ENCODE data around the gene KCNJ14. TPM values are rescaled to one million over a fixed set of nuclear protein-coding genes. Genes with fewer than 3 reads are reported as not detected.

Gene KCNJ14
- total and polyA plus RNA-seq, 2 donors (not counting 3 experiments of a cell fraction or from before 2014, with no cell fraction given): 0.26 to 1.4 TPM

- Histone ChIP-seq H3K4me2 (ENCODE audit: insufficient read depth, low read length) (no peak overlapping the region), H4K20me1 (replicated peaks; ENCODE audit: control insufficient read depth, extremely low read depth, insufficient read depth, low read length) (no peaks in the 10 kb centered on the region), H3K4me1 (ENCODE audit: control insufficient read depth, extremely low read depth, insufficient read depth, low read length) (no peaks in the 10 kb centered on the region), H3K9me1 (replicated peaks; ENCODE audit: control insufficient read depth, extremely low read depth, insufficient read depth, low read length) (no peaks in the 10 kb centered on the region), H3K27me3 (ENCODE audit: control insufficient read depth in 2 of 2, insufficient read depth in 2 of 2, low read length in 2 of 2) (peaks cover 2 to 7% of the 10 kb centered on the region in 2 experiments), H2AFZ (ENCODE audit: low read depth, low read length) (peak overlapping the region; percentile 29), H3K79me2 (ENCODE audit: control insufficient read depth, insufficient read depth, low read length) (no peaks in the 10 kb centered on the region), H3K27ac (ENCODE audit: insufficient read depth, low read depth, low read length) (no peak overlapping the region), H3K9ac (replicated peaks; ENCODE audit: extremely low read depth, insufficient read depth, low read length) (no peak overlapping the region), H3K36me3 (ENCODE audit: control insufficient read depth in 2 of 2, extremely low read depth in 1 of 2, insufficient read depth in 2 of 2, low read length in 2 of 2) (no peaks in the 10 kb centered on the region), H3K9me3 (replicated peaks; ENCODE audit: control insufficient read depth, insufficient read depth, low read length) (no peaks in the 10 kb centered on the region), H3K4me3 (replicated peaks in 1 of 3; ENCODE audit: insufficient read depth in 1 of 3, low read depth in 1 of 3, low read length in 3 of 3) (no peak overlapping the region)
- dilution Hi-C loops (cut with MboI; ENCODE audit: extremely low pct_ligation_motif_present, low sequenced_read_pairs): no loop called here
- FAIRE-seq (no peak), DNase-seq (ENCODE audit: low read depth, low spot score) (no peak)
- ChIA-PET CTCF (interaction anchor here (1.0 to 1.1 kb wide), 2 partner anchors 12 to 82 kb away, joined by 5 read pairs; no protein-coding TSS in a partner anchor), POLR2A (no interaction called here)
- intact Hi-C loops (cut with micrococcal nuclease): no loop called here
- no TSS peak for BruUV-seq (replicated peaks)
- no peak for TF ChIP-seq JUN (IDR thresholded peaks at IDR 0.05; ENCODE audit: borderline replicate concordance, insufficient read depth, insufficient read length, low read depth)
- TF ChIP-seq, protein P1, sequence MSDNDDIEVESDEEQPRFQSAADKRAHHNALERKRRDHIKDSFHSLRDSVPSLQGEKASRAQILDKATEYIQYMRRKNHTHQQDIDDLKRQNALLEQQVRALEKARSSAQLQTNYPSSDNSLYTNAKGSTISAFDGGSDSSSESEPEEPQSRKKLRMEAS (IDR thresholded peaks at IDR 0.05; ENCODE audit: insufficient read depth, insufficient read length): no peak
Observed at GRCh38 chr19:48502350-48503018, 47.1 kb downstream of the KCNJ14 start.

DNA sequence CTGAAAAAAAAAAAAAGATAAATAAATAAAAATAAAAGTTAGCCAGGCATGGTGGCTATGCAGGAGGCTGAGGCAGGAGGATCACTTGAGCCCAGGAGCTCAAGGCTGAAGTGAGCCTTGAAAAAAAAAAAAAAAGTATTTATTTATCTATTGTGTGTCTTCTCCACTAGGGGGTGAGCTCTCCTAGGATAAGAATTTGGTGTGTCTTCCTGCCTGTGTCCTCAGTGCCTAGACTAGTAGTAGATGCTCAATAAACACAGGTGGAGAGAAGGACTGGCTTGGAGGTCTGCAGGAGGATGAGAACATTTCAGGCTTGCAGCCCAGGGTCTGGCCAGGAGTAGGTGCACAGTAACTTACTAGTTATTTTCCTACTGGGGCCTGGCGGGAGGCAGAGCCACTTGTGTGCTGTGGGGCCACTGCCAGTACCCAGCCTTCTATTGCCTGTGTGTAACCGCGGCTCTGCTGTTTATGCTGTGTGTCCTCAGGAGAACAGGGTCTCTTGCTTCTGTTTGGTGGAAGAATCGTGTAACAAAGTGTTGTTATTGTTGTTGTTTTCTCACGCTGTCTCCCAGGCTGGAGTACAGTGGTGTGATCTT is 50.9 kb downstream of the KCNJ14 start:
- no peaks in the 10 kb centered on the region for H3K79me2 ChIP-seq (ENCODE audit: control insufficient read depth, insufficient read depth, low read length)
- H3K9me3 ChIP-seq (replicated peaks; ENCODE audit: control insufficient read depth, insufficient read depth, low read length): no peaks in the 10 kb centered on the region
- intact Hi-C loops (cut with micrococcal nuclease): loop anchor here (1.0 kb wide), 2 partner anchors 78 to 83 kb away; no protein-coding TSS in a partner anchor
- no peak overlapping the region for H3K9ac ChIP-seq (replicated peaks; ENCODE audit: extremely low read depth, insufficient read depth, low read length)
- POLR2A ChIA-PET: interaction anchor here (0.7 kb wide), 1 partner anchor 78 kb away, joined by 3 read pairs; no protein-coding TSS in a partner anchor
- H4K20me1 ChIP-seq (replicated peaks; ENCODE audit: control insufficient read depth, extremely low read depth, insufficient read depth, low read length): no peaks in the 10 kb centered on the region
- H3K4me1 ChIP-seq (ENCODE audit: control insufficient read depth, extremely low read depth, insufficient read depth, low read length): no peaks in the 10 kb centered on the region
- TF ChIP-seq JUN (IDR thresholded peaks at IDR 0.05; ENCODE audit: borderline replicate concordance, insufficient read depth, insufficient read length, low read depth) (no peak), POLR2AphosphoS5 (IDR thresholded peaks at IDR 0.05; ENCODE audit: insufficient read depth, low read depth, low read length) (no peak)
- TF ChIP-seq, protein P2, sequence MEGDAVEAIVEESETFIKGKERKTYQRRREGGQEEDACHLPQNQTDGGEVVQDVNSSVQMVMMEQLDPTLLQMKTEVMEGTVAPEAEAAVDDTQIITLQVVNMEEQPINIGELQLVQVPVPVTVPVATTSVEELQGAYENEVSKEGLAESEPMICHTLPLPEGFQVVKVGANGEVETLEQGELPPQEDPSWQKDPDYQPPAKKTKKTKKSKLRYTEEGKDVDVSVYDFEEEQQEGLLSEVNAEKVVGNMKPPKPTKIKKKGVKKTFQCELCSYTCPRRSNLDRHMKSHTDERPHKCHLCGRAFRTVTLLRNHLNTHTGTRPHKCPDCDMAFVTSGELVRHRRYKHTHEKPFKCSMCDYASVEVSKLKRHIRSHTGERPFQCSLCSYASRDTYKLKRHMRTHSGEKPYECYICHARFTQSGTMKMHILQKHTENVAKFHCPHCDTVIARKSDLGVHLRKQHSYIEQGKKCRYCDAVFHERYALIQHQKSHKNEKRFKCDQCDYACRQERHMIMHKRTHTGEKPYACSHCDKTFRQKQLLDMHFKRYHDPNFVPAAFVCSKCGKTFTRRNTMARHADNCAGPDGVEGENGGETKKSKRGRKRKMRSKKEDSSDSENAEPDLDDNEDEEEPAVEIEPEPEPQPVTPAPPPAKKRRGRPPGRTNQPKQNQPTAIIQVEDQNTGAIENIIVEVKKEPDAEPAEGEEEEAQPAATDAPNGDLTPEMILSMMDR (IDR thresholded peaks at IDR 0.05; ENCODE audit: extremely low read depth in 1 of 2, insufficient read depth in 1 of 2, low read depth in 1 of 2, low read length in 2 of 2): peak; percentile 30 to 35
- H3K27me3 ChIP-seq (ENCODE audit: control insufficient read depth in 2 of 2, insufficient read depth in 2 of 2, low read length in 2 of 2): peaks cover 0 to 4% of the 10 kb centered on the region in 2 experiments
- dilution Hi-C loops (cut with MboI; ENCODE audit: extremely low pct_ligation_motif_present, low sequenced_read_pairs): no loop called here
- no TSS peak for BruUV-seq (replicated peaks)
- no peak overlapping the region for H3K4me3 ChIP-seq (replicated peaks in 1 of 3; ENCODE audit: insufficient read depth in 1 of 3, low read depth in 1 of 3, low read length in 3 of 3)
- H3K36me3 ChIP-seq (ENCODE audit: control insufficient read depth in 2 of 2, extremely low read depth in 1 of 2, insufficient read depth in 2 of 2, low read length in 2 of 2): no peaks in the 10 kb centered on the region
- H2AFZ ChIP-seq (ENCODE audit: low read depth, low read length): no peak overlapping the region
- DNase-seq (ENCODE audit: low read depth, low spot score) (no peak), FAIRE-seq (peak; percentile 77)
- no peak overlapping the region for H3K4me2 ChIP-seq (ENCODE audit: insufficient read depth, low read length)
- no peak overlapping the region for H3K27ac ChIP-seq (ENCODE audit: insufficient read depth, low read depth, low read length)
- H3K9me1 ChIP-seq (replicated peaks; ENCODE audit: control insufficient read depth, extremely low read depth, insufficient read depth, low read length): no peaks in the 10 kb centered on the region
- CTCF ChIA-PET: interaction anchor here (0.6 to 8.3 kb wide), 33 partner anchors 10 to 338 kb away, joined by 3 to 507 read pairs (median 4); partner anchors contain the start of genes GRIN2D and SULT2B1
